Prostate gland (tissue), 2 donors: ENCODE measurements around the gene SVOPL. TPM values are rescaled to one million over a fixed set of nuclear protein-coding genes. Genes with fewer than 3 reads are reported as not detected.

Source experiments
- DNase-seq: peaks from one replicate; pipeline ENCODE4 v3.0.0-alpha.2; 2019; ENCODE audit warnings: low spot score
- H3K27ac ChIP-seq, 2 donors: fragments of 200-600 bp; sonication (generic); 2 replicates each; pipeline ENCODE4 v1.5.1; 2017 to 2019
- H3K27me3 ChIP-seq: fragments of 200-600 bp; sonication (generic); replicated peaks from 2 replicates; pipeline ENCODE4 v1.5.1; 2019; ENCODE audit not compliant: insufficient read depth
- H3K36me3 ChIP-seq, 2 donors: fragments of 200-600 bp; sonication (generic); 1 replicate in 1 of 2; 2 replicates in 1 of 2; pipeline versions ENCODE4 v1.5.1 to v1.8.1; 2017 to 2019
- H3K4me1 ChIP-seq: fragments of 200-600 bp; sonication (generic); replicated peaks from 2 replicates; pipeline ENCODE4 v1.5.1; 2019
- H3K4me3 ChIP-seq, 2 donors: fragments of 200-600 bp; sonication (generic); 2 replicates each; pipeline ENCODE4 v1.5.1; 2017 to 2019
- H3K9me3 ChIP-seq: fragments of 200-600 bp; sonication (generic); 2 replicates; pipeline ENCODE4 v1.5.1; 2017
- CTCF ChIP-seq, 4 experiments: fragments of 200-600 bp in 2 of 4; fragments of 450-650 bp in 2 of 4; sonication (generic) in 2 of 4; IDR thresholded peaks; 1 replicate in 3 of 4; 2 replicates in 1 of 4; pipeline ENCODE4 v1.5.1; 2016 to 2019; ENCODE audit warnings: antibody characterized with exemption in 4 of 4, mild to moderate bottlenecking in 2 of 4, moderate library complexity in 2 of 4
- POLR2A ChIP-seq: fragments of 450-650 bp; IDR thresholded peaks from one replicate; pipeline ENCODE4 v1.6.1; 2016; ENCODE audit warnings: antibody characterized with exemption, mild to moderate bottlenecking
- POLR2AphosphoS5 ChIP-seq: sonication (generic); formaldehyde crosslinking; IDR thresholded peaks from one replicate; pipeline ENCODE4 v1.6.1; 2017; ENCODE audit warnings: antibody characterized with exemption
- WGBS: methylation state at CpG from one replicate; pipeline ENCODE4 v1.1.5; 2018; 5-methylcytosine and 5-hydroxymethylcytosine counted together
- intact Hi-C: fragments of 100-400 bp; cut with DNase I; formaldehyde crosslinking; loops from one replicate; pipeline ENCODE4 v1.14.2; 2022
- total RNA-seq, 2 donors: library from RNA; depleted of rRNA; stranded (reverse); fragments of >200 nt; gene quantifications; one replicate each; pipeline ENCODE4 v1.1.0, GENCODE V29; 2016

SVOPL gene
- total RNA-seq, 2 donors from 2014 or later, result 0.36 TPM; not detected in 1

- Histone ChIP-seq H3K4me1 (no peaks in the 10 kb centered on the region), H3K4me3 (no peak overlapping the region), H3K36me3 (no peaks in the 10 kb centered on the region), H3K9me3 (no peaks in the 10 kb centered on the region), H3K27me3 (no peaks in the 10 kb centered on the region), H3K27ac (no peak overlapping the region)
- 82% methylated on average over 2 of the region's 2 CpGs for WGBS
- intact Hi-C loops, result no loop called here
- DNase-seq, result no peak
- TF ChIP-seq CTCF (IDR thresholded peaks at IDR 0.05) (no peak), POLR2A (no peak), POLR2AphosphoS5 (no peak)
These were observed 87.5 kb downstream of the SVOPL start for GRCh38 chr7:138613630-138614029.

GRCh38 chr7:138610671-138611170, 90.4 kb downstream of the SVOPL start:
- Histone ChIP-seq H3K27me3 (no peaks in the 10 kb centered on the region), H3K9me3 (no peaks in the 10 kb centered on the region), H3K36me3 (no peaks in the 10 kb centered on the region), H3K4me1 (no peaks in the 10 kb centered on the region), H3K4me3 (no peak overlapping the region), H3K27ac (no peak overlapping the region)
- no peak for TF ChIP-seq POLR2AphosphoS5
- TF ChIP-seq CTCF (IDR thresholded peaks at IDR 0.05), result no peak
- TF ChIP-seq POLR2A, result no peak
- 90% methylated on average over 7 of the region's 7 CpGs for WGBS
- intact Hi-C loops, result no loop called here
- DNase-seq, result no peak

- intact Hi-C loops, result no loop called here
- no peak for DNase-seq
- TF ChIP-seq POLR2AphosphoS5, result no peak
- no peak for TF ChIP-seq POLR2A
- TF ChIP-seq CTCF (IDR thresholded peaks at IDR 0.05), result no peak
These were observed 92.9 kb downstream of the SVOPL start for GRCh38 chr7:138608275-138608674.

GRCh38 chr7:138607216-138608126, 93.7 kb downstream of the SVOPL start:
- TF ChIP-seq CTCF (IDR thresholded peaks at IDR 0.05) (no peak), POLR2AphosphoS5 (no peak), POLR2A (no peak)
- 86% methylated on average over 11 of the region's 11 CpGs for WGBS
- Histone ChIP-seq H3K4me1 (no peaks in the 10 kb centered on the region), H3K9me3 (no peaks in the 10 kb centered on the region), H3K36me3 (no peaks in the 10 kb centered on the region), H3K27me3 (no peaks in the 10 kb centered on the region), H3K27ac (no peak overlapping the region), H3K4me3 (no peak overlapping the region)
- intact Hi-C loops, result no loop called here
- no peak for DNase-seq

More at GRCh38 chr7:138608275-138608674, 92.9 kb downstream of the SVOPL start:
- 33% methylated on average over 12 of the region's 12 CpGs for WGBS
- no peaks in the 10 kb centered on the region for H3K36me3 ChIP-seq
- no peaks in the 10 kb centered on the region for H3K27me3 ChIP-seq
- H3K4me3 ChIP-seq, result no peak overlapping the region
- H3K27ac ChIP-seq, result no peak overlapping the region
- H3K9me3 ChIP-seq, result no peaks in the 10 kb centered on the region
- no peaks in the 10 kb centered on the region for H3K4me1 ChIP-seq

GRCh38 chr7:138606236-138606635, 94.9 kb downstream of the SVOPL start:
- Histone ChIP-seq H3K36me3 (no peaks in the 10 kb centered on the region), H3K4me1 (no peaks in the 10 kb centered on the region), H3K9me3 (no peaks in the 10 kb centered on the region), H3K27me3 (no peaks in the 10 kb centered on the region), H3K27ac (no peak overlapping the region), H3K4me3 (no peak overlapping the region)
- no peak for DNase-seq
- 94% methylated on average over 3 of the region's 3 CpGs for WGBS
- TF ChIP-seq CTCF (IDR thresholded peaks at IDR 0.05) (no peak), POLR2AphosphoS5 (no peak), POLR2A (no peak)
- intact Hi-C loops, result no loop called here
